ENCODE results near the gene GDPD4.

GDPD4 gene

DNA sequence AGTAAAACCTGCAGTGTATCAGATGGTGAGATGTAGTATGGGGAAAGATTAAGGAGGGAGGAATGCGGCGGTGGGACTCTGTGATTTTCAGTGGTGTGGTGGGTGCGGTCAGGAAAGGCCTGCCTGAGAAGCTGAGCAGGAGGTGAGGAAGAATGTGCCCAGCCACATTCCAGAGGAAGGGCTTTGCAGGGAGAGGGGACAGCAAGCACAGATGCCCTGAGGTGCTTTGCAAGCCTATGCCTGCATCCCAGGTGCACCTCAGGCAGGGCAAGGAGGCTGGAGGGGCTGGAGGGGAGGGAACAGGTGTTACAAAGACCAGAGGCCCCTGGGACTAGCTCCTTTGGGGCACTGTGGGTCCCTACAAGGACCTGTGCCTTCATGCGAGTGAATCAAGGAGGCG, 131.4 kb downstream of the GDPD4 start:
- no peak for DNase-seq

DNA sequence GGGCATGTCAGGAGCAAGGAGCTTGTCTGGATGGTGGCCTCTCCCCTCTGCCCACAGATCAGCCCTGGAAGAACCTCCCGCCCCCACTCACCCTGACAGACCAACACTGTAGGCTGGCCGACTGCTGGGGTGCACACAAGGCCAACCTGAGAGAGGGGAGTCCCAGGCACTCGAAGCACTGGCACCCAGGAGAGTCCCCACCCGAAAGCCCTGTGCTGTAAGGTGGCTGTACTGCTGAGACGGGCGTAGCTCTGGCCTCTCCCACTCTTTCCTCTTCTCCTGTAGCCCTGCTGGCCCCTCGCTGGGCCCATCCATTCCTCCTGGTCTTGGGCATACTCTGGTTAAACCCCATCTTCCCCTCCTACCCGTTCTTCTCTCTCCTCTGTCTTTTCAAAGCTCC, 133.7 kb downstream of the GDPD4 start:
- DNase-seq, result no peak

- no peak for DNase-seq
Observed at GRCh38 chr11:77167111-77167626, 134.3 kb downstream of the GDPD4 start.
